Skeletal muscle satellite cell (primary cell): Measurements from ENCODE around the gene SURF4.

ENCODE experiments used
- H3K27me3 ChIP-seq: 2 replicates; pipeline ENCODE4 v1.7.0; 2013; ENCODE audit warnings: low read length; ENCODE audit not compliant: control insufficient read depth, insufficient read depth
- H3K36me3 ChIP-seq: 2 replicates; pipeline ENCODE4 v1.7.0; 2013; ENCODE audit warnings: mild to moderate bottlenecking, control low read depth, low read length; ENCODE audit not compliant: insufficient read depth
- H3K4me1 ChIP-seq: 2 replicates; pipeline ENCODE4 v1.7.0; 2013; ENCODE audit warnings: low read length; ENCODE audit not compliant: control insufficient read depth, insufficient read depth
- H3K4me2 ChIP-seq: 2 replicates; pipeline ENCODE4 v1.7.0; 2013; ENCODE audit warnings: mild to moderate bottlenecking, low read length
- H3K4me3 ChIP-seq: 2 replicates; pipeline ENCODE4 v1.7.0; 2013; ENCODE audit warnings: low read length
- H3K9ac ChIP-seq: 2 replicates; pipeline ENCODE4 v1.7.0; 2013; ENCODE audit warnings: mild to moderate bottlenecking, low read depth, low read length, moderate library complexity
- H3K9me3 ChIP-seq: replicated peaks from 2 replicates; pipeline ENCODE4 v1.7.0; 2013; ENCODE audit warnings: mild to moderate bottlenecking, control low read depth, low read length

The SURF4 gene

DNA sequence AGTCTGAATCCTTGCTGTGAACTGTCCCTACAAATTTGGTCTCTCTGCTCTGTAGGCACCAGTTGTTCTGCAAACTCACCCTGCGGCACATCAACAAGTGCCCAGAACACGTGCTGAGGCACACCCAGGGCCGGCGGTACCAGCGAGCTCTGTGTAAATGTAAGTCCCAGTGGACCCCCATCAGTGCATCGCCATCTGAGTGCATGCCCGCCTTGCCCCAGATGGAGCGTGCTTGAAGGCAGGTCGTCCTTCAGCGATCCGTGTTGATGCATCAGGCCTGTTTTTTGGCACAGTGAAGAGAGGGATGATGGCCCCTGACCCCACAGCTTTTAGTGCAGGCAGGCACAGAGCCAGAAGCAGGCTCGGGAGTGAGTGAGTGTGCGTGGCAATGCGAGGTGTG lies 18.2 kb downstream of the SURF4 start:
- H3K4me3 ChIP-seq, result no peak overlapping the region
- H3K36me3 ChIP-seq, result peaks cover 45% of the 10 kb centered on the region
- H3K4me1 ChIP-seq, result peaks cover 35% of the 10 kb centered on the region
- H3K27me3 ChIP-seq, result no peaks in the 10 kb centered on the region
- H3K4me2 ChIP-seq, result peak overlapping the region; percentile 82
- H3K9me3 ChIP-seq, result no peaks in the 10 kb centered on the region
- H3K9ac ChIP-seq, result no peak overlapping the region

DNA sequence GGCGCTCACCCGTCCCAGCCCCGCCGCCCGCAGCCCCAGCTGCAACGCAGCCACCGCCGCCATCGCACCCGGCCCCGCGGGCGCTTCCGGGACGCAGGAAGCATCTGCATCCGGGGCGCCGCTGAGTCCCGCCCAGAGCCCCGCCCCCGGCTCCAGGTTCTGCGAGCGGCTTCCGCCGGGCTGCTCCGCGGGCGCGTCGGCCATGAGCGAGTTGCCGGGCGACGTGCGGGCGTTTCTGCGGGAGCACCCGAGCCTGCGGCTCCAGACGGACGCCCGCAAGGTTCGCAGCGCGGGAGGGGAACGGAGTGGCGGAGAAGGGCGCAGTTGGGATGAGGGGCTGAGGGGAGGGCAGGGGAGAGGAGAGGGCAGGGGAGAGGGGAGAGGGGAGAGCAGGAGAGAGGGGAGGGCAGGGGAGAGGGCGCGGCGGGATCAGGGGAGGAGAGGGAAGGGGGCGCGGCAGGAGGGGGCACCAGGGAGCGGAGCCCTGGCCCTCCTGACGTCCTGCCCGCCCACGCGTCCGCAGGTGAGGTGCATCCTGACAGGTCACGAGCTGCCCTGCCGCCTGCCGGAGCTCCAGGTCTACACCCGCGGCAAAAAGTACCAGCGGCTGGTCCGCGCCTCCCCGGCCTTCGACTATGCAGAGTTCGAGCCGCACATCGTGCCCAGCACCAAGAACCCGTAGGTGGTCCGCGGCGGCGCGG lies 19.3 kb downstream of the SURF4 start, which contains the start of the genes SURF1 and SURF2:
SURF1 (minus strand) TSS at position 97 of the 701 bp plus-strand sequence; CDS start at position 63, 34 bp downstream.
SURF2 (plus strand) TSS at position 160 of the 701 bp plus-strand sequence; CDS start at position 203, 43 bp downstream.
- Histone ChIP-seq H3K4me3 (peak within 1 kb of the TSS; percentile 90), H3K36me3 (peaks cover 45% of the 10 kb centered on the region), H3K27me3 (no peaks in the 10 kb centered on the region), H3K4me2 (peak within 1 kb of the TSS; percentile 96), H3K9me3 (no peaks in the 10 kb centered on the region), H3K4me1 (peaks cover 35% of the 10 kb centered on the region), H3K9ac (peak within 1 kb of the TSS; percentile 88)

DNA sequence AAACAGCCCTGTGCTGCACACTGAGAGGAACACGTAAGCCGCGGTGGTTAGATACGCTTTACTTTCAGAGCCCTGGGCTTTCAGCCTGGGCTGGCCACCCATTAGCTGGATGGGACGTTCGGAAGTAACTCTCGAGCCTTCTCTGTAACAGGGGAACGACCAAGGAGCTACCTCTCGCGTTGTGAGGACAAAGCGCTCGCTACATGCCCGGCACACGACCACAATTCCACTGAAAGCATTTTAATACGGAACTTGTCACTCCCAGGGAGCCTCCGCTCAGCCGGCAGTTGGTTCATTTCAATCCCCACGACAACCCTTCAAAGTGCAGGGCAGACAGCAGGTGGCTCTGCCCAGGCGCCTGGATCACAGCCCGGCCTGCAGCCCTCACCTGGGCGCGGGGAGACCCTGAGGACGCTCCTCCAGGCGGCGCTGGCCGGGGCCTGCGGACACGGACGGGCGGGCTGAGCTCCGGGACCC lies 19.9 kb downstream of the SURF4 start:
- no peaks in the 10 kb centered on the region for H3K27me3 ChIP-seq
- no peaks in the 10 kb centered on the region for H3K9me3 ChIP-seq
- H3K4me1 ChIP-seq, result peaks cover 32% of the 10 kb centered on the region
- H3K4me3 ChIP-seq, result peak overlapping the region; percentile 90
- peaks cover 45% of the 10 kb centered on the region for H3K36me3 ChIP-seq
- peak overlapping the region; percentile 96 for H3K4me2 ChIP-seq
- H3K9ac ChIP-seq, result peak overlapping the region; percentile 88

DNA sequence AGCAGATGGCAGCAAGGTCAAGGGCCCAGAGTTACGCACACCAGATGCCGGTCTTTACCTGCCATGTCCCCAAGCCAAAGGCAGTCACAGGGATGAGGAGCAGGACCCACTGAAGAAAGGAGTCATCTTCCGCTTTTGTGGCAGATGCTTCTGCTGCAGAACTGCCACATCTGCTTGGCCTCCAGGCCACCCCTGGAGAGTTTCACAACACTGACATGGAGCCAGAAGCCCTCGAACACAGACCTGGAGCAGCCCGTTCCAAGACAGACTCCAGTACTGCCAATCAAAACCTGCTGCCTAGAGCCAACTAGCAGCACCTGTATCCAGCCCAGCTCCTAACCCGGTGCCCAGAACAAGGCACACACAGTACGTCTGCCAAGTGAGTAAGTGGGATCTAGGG lies 21.1 kb downstream of the SURF4 start:
- H3K4me3 ChIP-seq, result no peak overlapping the region
- no peaks in the 10 kb centered on the region for H3K27me3 ChIP-seq
- peaks cover 45% of the 10 kb centered on the region for H3K36me3 ChIP-seq
- H3K4me2 ChIP-seq, result peak overlapping the region; percentile 27
- H3K9me3 ChIP-seq, result no peaks in the 10 kb centered on the region
- no peak overlapping the region for H3K9ac ChIP-seq
- peaks cover 26% of the 10 kb centered on the region for H3K4me1 ChIP-seq

DNA sequence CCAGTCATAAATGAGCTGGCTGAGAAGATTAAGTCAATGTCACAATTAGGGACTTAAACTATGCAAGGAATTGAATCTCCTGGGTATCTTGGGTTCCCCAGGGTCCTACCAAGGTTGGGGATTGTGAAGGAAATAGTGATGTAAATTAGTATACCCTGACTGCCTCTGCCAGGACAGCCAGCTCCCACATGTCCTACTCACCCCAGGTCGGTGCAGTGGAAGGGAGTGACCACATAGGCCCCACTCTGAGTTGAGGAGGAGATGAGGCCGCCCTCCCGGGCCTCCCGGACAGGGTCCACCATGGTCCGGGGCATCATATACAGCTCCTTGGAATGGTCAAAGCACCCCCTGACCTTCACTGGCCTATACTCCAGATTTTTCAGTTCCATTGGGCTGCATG lies 22.3 kb downstream of the SURF4 start:
- no peaks in the 10 kb centered on the region for H3K27me3 ChIP-seq
- H3K9me3 ChIP-seq, result no peaks in the 10 kb centered on the region
- H3K4me1 ChIP-seq, result peaks cover 30% of the 10 kb centered on the region
- no peak overlapping the region for H3K4me2 ChIP-seq
- peaks cover 52% of the 10 kb centered on the region for H3K36me3 ChIP-seq
- no peak overlapping the region for H3K9ac ChIP-seq
- H3K4me3 ChIP-seq, result no peak overlapping the region

DNA sequence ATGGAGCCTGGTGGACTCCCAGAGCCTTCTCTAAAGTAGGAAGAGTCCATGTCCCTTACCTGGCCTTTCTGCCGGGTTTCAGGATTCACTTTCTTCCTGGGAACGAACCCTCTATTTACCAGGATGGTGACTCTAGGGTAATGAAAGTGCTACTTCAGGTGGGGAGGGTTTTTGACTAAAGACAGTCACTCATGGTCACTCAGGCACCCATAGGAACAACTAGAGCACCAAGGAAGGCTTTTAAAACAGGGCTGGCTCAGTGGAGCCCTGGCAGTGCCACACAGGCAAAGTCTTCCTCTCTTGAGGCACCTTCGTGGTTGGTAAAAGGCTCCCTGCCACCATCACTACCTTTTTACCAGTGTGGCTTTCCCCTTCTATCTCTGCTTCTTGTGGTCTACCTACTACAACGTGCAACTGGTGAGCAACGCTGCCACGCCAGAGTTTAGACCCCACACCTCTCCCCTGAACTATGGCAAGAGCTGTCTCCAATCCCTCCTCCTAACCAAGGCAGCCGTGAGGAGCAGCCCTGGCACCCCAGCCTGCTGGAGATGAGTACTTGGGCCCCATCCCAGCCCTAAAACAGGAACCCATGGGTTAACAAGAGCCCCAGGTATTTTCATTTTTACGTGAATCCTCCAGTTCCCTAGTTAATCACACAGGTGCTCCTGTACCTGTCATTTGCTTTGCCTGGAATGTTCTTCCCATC lies 23.1 kb downstream of the SURF4 start:
- Histone ChIP-seq H3K4me2 (no peak overlapping the region), H3K36me3 (peaks cover 56% of the 10 kb centered on the region), H3K4me1 (peaks cover 30% of the 10 kb centered on the region), H3K9ac (no peak overlapping the region), H3K9me3 (no peaks in the 10 kb centered on the region), H3K27me3 (no peaks in the 10 kb centered on the region), H3K4me3 (no peak overlapping the region)

DNA sequence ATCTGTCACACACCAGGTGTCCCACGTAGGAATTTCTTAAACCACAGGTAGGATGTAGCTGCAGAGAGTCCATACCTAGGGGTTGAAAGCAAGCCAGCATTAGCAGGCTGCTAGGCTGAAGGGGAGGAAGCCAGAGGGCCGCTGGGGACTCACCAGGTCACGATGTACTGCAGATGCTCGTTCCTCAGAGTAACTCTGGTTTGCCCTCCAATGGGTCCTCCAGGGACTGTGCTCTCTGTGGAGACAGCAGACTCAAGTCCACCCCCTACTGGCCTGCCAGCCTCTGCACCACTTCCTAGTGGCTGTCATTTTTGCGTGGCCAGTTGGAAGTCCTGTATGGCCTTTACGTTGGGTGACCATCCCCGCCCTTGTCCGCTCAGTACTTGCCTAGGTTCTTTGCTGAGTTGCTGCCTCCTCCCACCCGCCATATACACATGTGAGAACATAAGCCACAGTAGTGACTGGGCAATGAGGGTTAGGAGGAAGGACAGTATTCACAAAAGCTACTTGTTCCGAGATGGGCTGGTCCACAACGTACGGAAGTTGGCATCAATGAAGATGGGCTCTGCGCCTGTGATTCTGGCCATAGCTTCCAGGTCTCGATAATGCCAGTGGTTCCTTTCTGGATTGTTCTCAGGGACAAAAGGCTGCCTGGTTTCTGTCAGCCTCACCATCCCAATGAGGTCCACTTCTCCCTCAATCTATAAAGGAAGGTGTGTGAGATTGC lies 23.8 kb downstream of the SURF4 start:
- peaks cover 52% of the 10 kb centered on the region for H3K36me3 ChIP-seq
- H3K4me3 ChIP-seq, result no peak overlapping the region
- H3K9ac ChIP-seq, result peak overlapping the region; percentile 5
- H3K4me1 ChIP-seq, result peaks cover 25% of the 10 kb centered on the region
- no peak overlapping the region for H3K4me2 ChIP-seq
- no peaks in the 10 kb centered on the region for H3K9me3 ChIP-seq
- H3K27me3 ChIP-seq, result no peaks in the 10 kb centered on the region

DNA sequence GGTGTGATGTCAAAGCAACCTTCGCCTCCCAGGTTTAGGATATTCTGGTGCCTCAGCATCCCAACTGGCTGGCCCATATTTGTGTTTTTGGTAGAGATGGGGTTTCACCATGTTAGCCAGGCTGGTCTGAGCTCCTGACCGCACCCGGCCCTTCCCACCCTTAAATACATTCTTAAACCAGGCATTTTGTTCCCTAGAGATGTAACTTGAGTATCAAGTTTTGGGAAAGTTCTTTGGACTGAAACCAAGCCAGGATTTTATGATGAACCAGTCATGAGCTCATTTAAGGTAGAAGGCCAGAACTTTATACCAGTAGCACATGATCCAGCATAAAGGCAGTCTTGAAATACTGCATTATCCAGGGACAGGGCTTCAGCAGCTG lies 24.3 kb downstream of the SURF4 start:
- Histone ChIP-seq H3K9me3 (no peaks in the 10 kb centered on the region), H3K4me2 (no peak overlapping the region), H3K4me1 (peaks cover 26% of the 10 kb centered on the region), H3K27me3 (no peaks in the 10 kb centered on the region), H3K4me3 (no peak overlapping the region), H3K9ac (peak overlapping the region; percentile 5), H3K36me3 (peaks cover 52% of the 10 kb centered on the region)

DNA sequence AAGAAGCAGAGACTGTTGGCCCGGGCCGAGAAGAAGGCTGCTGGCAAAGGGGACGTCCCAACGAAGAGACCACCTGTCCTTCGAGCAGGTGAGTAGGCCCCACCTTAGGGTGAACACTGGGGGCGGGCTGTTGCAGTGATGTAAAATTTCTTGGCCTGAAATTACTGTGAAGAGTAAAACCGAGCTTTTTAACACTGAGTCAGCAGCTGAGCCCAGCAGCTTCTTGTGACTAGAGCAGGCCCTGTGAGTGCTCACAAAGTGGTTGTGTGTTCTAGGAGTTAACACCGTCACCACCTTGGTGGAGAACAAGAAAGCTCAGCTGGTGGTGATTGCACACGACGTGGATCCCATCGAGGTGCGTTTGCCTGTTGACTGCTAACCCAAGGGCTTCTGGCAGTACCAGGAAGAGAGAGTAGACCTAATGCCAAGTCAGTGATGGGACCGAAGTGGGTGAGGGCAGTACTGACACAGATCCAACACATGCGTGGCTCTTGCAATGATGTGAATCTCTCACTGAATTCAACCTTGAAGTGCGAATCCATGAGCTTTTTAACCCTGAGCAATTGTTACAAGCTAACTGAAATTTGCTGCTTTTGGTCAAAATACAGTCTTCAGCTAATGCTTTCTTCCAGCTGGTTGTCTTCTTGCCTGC lies 25.8 kb downstream of the SURF4 start:
- Histone ChIP-seq H3K36me3 (peaks cover 66% of the 10 kb centered on the region), H3K27me3 (no peaks in the 10 kb centered on the region), H3K9ac (peak overlapping the region; percentile 100), H3K4me1 (peaks cover 26% of the 10 kb centered on the region), H3K9me3 (no peaks in the 10 kb centered on the region), H3K4me3 (peak overlapping the region; percentile 100), H3K4me2 (peak overlapping the region; percentile 99)

DNA sequence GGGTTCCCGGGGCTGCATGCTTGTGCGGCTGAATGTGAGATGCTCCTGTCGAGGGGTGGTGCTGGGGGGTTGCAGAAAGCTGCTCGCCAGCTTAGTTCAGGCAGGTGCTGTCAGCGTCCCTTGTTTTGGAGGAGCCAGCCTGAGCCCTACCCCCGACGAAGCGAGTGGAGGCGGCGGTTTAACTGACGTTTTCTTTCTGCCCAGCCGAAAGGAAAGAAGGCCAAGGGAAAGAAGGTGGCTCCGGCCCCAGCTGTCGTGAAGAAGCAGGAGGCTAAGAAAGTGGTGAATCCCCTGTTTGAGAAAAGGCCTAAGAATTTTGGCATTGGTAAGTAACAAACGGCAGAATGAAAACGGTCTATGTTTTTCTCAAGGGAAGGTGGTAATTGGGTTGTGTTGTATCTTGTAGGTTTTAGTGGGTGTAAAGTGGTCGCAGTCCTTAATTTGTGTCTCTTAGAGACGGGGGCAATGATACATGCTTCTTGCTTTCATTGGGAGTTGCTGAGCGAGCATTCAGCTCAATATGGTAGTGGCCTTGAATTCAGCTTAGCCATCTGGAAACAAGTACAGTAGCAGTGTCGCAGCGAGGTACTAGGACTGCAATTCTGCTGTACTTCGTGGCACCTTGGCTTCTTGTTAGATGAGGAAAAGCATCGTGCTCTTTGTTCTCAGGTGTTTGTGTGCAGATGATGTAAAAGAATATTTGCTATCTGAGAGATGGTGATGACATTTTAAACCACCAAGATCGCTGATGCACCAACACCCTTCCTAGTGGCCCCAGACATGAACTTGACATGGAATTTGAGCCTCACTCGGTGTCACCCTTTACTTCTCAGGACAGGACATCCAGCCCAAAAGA lies 26.9 kb downstream of the SURF4 start:
- peak overlapping the region; percentile 99 for H3K4me2 ChIP-seq
- H3K27me3 ChIP-seq, result no peaks in the 10 kb centered on the region
- H3K4me3 ChIP-seq, result peak overlapping the region; percentile 100
- H3K9ac ChIP-seq, result peak overlapping the region; percentile 100
- no peaks in the 10 kb centered on the region for H3K9me3 ChIP-seq
- H3K36me3 ChIP-seq, result peaks cover 77% of the 10 kb centered on the region
- peaks cover 22% of the 10 kb centered on the region for H3K4me1 ChIP-seq
